PFSK-1 (cell line): ENCODE data around the gene FGD4.

ENCODE experiments used
- FOXP2 ChIP-seq: optimal IDR thresholded peaks from 2 replicates; pipeline ENCODE3; 2011; ENCODE audit warnings: borderline replicate concordance, control low read depth, inconsistent platforms; ENCODE audit not compliant: insufficient read depth; ENCODE audit errors: extremely low read length, extremely low read depth
- POLR2AphosphoS5 ChIP-seq: IDR thresholded peaks from 2 replicates; pipeline ENCODE4 v1.6.1; 2012; ENCODE audit warnings: low read depth, mild to moderate bottlenecking, control low read depth, low read length, moderate library complexity
- REST ChIP-seq, 2 experiments: IDR thresholded peaks; 2 replicates each; pipeline versions ENCODE4 v1.6.1 to v1.8.0; 2011 to 2012; ENCODE audit warnings: low read depth in 2 of 2, low read length in 2 of 2, control low read depth in 1 of 2, inconsistent platforms in 1 of 2, mild to moderate bottlenecking in 1 of 2, moderate library complexity in 1 of 2; ENCODE audit not compliant: insufficient read depth in 1 of 2
- SIN3A ChIP-seq: IDR thresholded peaks from 2 replicates; pipeline ENCODE4 v1.6.1; 2012; ENCODE audit warnings: mild to moderate bottlenecking, low read length, moderate library complexity, borderline replicate concordance; ENCODE audit not compliant: insufficient read depth
- TAF1 ChIP-seq: IDR thresholded peaks from 2 replicates; pipeline ENCODE4 v1.6.1; 2012; ENCODE audit warnings: low read length, control low read depth, borderline replicate concordance; ENCODE audit not compliant: insufficient read depth

The FGD4 gene

GRCh38 chr12:32606443-32606842 lies 207.1 kb downstream of the FGD4 start:
- no peak for TF ChIP-seq SIN3A
- TF ChIP-seq TAF1, result no peak
- TF ChIP-seq FOXP2, result no peak
- TF ChIP-seq POLR2AphosphoS5, result no peak
- no peak for TF ChIP-seq REST (IDR thresholded peaks at IDR 0.05; ENCODE audit: insufficient read depth in 1 of 2, low read depth in 2 of 2, low read length in 2 of 2)

GRCh38 chr12:32609966-32610365 lies 210.6 kb downstream of the FGD4 start:
- no peak for TF ChIP-seq REST (IDR thresholded peaks at IDR 0.05; ENCODE audit: insufficient read depth in 1 of 2, low read depth in 2 of 2, low read length in 2 of 2)
- no peak for TF ChIP-seq POLR2AphosphoS5
- TF ChIP-seq TAF1, result no peak
- no peak for TF ChIP-seq SIN3A
- no peak for TF ChIP-seq FOXP2

- TF ChIP-seq SIN3A (no peak), REST (IDR thresholded peaks at IDR 0.05; ENCODE audit: insufficient read depth in 1 of 2, low read depth in 2 of 2, low read length in 2 of 2) (no peak), POLR2AphosphoS5 (no peak), FOXP2 (no peak), TAF1 (no peak)
Observed at GRCh38 chr12:32611986-32612385, 212.6 kb downstream of the FGD4 start.

GRCh38 chr12:32612658-32613614 lies 213.6 kb downstream of the FGD4 start:
- TF ChIP-seq SIN3A (no peak), POLR2AphosphoS5 (no peak), REST (IDR thresholded peaks at IDR 0.05; ENCODE audit: insufficient read depth in 1 of 2, low read depth in 2 of 2, low read length in 2 of 2) (no peak), TAF1 (no peak), FOXP2 (no peak)
